Panc1 (cell line): Measurements from ENCODE around the gene ASRGL1.

Experiments
- CTCF ChIP-seq: fragments of 450-650 bp; IDR thresholded peaks from 2 replicates; pipeline ENCODE4 v1.5.1; 2017; ENCODE audit warnings: mild to moderate bottlenecking
- SIN3A ChIP-seq: IDR thresholded peaks from 2 replicates; pipeline ENCODE4 v1.6.1; 2012; ENCODE audit warnings: low read depth, mild to moderate bottlenecking, low read length, moderate library complexity, borderline replicate concordance; ENCODE audit not compliant: insufficient read depth

- TF ChIP-seq SIN3A (no peak), CTCF (no peak)
These were observed 102.7 kb downstream of the ASRGL1 start for GRCh38 chr11:62439785-62440602.
